Activated CD4-positive, alpha-beta T cell treated with anti-CD3 and anti-CD28 coated beads, Interleukin-2, amount 50 U/mL, for 4 hours (primary cell): Measurements from ENCODE around the gene GAL3ST1.
"Not testable (repeated sequence)": the region's sequence is repeated elsewhere in the genome, so short reads cannot be mapped to it uniquely, and the experiment has no call there.

ENCODE experiments used
- DNase-seq, 2 experiments: peaks; one replicate each; pipeline ENCODE4 v3.0.0-alpha.2; 2020

Gene GAL3ST1

DNA sequence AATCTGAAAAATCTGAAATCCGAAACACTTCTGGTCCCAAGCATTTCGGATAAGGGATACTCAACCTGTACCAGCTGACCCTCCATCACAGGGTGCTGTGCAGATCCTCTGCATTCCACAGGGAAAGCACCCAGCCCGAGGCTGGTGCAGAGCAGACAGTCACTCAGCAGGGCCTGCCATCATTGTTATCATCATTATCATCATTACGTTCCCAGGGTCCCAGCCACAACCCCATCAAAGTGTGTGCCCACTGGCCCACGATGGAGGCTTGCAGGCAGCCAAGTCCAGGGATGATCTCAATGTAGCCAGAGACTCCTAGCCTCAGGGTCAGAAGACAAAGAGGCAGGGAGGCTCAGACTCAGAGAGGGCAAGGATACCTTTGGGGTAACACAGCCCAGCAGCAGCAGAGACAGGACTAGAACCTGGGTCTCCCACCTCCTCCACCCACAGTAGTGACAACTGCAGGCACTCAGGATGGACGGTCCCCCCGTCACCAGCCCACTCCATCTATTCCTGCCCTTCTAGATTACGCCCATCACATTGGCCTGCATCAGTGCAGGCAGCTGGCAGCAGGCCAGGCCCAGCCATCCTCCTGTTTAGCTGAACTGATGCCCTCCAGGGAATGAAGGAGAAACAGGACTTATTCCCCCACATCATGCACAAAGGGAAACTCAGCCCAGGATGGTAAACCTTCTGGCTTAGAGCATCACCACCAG is 10.3 kb downstream of the GAL3ST1 start:
- no peak for DNase-seq

DNA sequence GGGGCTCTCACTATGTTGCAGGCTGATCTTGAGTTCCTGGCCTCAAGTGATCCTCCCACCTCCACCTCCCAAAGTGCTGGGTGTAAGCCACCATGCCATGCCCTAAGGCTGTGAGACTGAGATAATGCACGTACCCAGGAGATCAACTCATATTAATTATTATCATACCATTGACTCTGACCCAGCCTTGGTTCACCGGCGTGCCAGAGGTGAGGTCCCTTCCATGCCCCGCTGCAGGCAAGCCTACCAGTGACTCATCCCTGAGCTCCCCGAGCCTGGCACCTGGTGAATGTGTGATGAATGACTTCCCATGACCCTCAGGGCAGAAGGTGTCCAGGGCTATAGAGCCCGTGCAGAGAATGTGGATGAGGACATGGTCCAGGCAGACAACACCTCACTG is 12.1 kb downstream of the GAL3ST1 start:
- no peak for DNase-seq

DNA sequence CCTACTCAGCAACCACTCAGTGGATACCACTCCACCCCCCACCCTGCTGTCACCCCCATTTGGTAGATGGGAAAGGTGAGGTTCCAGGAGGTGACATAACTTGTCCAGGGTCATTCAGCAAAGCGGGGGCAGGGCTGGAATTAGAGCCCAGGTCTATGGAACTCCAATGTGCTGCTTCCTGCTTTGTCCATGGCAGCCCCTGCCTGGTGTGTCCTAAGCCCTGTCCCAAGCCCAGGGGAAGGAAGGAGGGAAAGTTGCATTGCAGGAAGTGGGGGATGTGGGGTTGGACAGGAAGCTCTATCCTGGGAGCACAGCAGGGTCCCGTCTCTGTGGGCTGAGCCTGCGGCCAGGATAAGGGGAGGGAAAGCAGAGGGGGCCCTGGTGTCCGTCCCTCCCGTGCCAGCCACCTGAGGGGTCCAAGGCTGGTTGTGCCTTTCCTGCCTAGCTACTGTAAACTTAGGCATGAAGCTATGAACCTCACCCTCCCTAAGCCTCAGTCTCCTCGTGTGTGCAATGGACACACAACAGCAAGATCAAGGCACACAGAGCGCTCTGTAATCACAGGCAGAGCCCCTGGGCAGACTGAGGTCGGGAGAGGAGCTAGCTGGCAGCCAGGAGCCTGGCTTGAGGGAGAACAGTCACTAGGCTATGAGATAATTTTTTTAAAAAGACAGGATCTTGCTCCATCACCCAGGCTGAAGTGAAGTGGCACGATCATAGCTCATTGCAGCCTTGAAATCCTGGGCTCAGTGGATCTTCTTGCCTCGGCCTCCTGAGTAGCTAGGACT is 12.9 kb downstream of the GAL3ST1 start:
- DNase-seq = no peak

DNA sequence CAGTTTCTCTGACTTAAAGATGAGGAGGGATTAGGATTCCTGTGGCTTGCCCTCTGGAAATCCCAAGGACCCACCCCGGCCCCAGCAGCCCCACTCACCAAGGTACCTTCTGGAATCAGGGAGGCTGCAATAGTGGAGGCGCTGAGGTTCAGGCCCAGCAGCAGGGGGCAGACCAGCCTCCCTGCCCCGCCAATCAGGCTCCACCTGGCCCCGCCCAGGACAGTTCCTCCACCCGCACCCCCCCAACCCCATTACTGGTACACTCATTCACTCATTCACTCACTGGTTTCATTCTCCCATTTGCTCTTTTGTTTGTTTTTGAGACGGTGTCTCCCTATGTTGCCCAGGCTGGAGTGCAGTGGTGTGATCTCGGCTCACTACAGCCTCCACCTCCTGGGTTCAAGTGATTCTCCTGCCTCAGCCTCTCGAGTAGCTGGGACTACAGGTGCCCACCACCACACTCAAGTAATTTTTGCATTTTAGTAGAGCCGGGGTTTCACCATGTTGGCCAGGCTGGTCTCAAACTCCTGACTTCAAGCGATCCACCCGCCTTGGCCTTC is 13.7 kb downstream of the GAL3ST1 start:
- not testable (repeated sequence) for DNase-seq

DNA sequence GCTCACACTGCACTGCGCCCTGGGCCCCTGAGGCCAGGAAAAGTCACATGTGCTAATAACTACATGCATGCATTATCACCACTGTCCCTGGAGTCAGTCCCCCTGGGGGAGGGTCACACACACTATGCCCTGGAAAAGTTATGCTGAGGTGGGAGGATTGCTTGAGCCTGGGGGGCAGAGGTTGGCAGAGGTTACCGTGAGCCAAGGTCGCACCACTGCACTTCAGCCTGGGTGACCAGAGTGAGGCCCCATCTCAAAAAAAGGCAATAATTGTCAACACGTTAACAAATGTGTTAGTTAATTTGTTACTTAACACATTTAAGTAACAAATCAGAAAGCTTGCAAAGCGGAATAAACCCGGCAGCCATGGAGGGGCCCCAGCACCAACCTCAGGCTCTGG is 14.6 kb downstream of the GAL3ST1 start:
- no peak for DNase-seq

DNA sequence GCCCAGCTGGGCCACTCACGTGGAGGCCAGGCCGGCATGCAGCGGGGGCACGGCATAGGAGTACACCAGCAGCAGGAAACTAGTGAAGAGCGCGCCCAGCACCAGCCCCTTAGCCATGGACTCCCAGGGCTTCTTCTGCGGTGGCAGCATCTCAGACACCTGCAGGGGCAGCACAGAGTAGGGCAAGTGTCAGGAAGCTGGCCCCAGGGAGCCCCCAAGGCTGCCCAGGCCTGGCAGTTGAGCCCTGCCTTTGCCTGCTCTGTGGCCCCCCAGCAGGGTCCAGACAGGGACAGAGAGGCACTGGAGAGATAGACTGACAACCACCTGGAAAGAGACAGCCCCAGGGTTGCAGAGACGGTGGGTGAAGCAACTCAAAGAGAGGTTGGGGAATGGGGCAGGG is 17.2 kb downstream of the GAL3ST1 start:
- no peak for DNase-seq

DNA sequence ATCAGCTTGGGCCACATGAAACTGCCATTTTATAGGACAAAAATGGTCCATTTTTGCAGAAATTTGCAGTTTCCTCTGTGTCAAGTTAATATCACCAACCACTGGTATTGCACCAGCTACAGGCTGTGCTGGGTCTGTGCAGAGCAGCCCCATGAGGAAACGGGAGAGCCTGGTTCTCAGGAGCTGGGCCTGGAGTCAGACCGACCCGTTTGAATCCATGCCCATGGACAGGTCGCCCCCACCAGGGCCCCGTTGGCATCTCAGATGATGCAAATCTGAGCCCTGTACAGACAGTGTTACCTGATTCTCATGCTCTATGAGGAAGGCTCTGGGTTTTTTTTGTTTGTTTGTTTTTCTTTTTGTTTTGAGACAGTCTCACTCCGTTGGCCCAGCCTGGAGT is 18.1 kb downstream of the GAL3ST1 start:
- DNase-seq = no peak

DNA sequence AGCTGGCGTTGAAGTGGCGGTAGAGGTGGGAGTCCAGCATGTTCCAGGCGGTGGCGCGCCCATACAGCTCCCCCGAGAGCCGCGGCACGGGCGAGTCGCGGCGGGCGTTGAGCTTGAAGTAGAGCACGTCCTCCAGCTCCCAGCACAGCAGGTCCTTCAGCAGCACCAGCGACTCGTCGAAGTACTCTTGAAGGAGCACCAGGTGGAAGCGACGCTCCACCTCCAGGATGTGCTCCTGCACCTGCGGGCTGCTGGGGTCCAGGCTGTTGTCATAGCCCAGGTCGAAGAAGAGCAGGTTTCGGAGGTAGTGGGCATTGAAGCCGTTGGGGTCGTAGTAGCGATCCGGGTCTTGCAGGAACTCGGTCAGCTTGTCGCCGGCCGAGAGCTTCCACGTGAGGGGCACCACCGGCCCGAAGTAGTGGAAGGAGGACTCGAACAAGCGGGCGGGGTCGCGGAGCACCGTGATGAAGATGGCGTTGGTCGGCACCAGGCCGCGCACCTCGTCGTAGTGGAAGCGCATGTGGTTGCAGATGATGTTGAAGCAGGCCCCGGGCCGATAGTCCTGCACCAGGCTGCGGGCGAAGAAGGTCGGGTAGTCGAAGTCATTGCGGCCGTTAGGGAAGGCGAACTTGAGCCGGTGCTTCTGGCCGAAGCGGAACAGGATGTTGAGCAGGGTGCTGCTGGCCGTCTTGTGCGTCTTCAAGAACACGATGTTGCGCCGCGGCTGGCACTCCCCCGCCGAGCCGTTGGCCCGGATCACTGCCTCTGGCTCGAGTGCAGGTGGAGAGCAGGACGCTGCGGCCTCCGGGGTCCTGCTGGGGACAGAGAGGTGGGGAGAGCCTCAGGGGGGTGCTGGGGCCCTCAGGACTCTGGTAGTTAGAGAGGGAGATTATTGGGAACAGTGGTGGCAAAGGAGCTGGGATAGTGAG is 18.9 kb downstream of the GAL3ST1 start:
- DNase-seq = no peak

DNA sequence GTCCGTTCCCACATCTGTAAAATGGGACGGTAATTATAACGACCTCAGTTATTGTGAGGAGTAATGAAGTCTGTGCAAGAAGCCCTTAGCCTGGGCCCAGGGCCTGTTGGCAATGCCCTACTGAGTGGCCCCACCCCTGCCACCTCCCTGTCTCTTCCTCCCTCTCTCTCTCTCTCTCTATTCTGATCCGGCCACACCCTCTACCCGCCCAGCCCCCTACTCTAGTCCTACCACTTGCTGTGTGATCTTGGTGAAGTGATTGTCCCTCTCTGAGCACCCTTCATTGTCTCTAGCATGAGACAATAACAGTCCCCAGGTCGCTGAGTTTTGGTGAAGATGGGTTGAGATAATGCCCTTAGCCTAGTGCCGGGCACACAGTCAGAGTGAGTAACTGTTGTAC is 20.5 kb downstream of the GAL3ST1 start:
- DNase-seq = no peak

DNA sequence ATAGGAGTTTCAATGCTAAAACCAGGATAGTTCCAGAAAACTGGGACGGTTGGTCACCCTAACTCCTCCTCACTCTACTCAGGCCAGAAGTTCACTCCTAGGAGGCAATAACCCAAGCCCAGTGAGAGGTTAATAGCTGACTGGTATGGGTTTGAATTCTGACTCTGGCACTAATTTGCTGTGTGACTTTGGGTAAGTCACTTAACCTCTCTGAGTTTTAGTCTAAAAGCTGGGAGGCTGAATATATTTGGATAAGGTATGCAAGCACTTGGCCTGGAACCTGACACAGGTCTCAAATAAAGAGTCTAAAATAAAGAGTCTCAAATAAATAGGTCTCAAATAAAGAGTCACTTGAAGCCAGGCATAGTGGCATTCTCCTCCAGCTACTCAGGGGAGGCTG is 21.7 kb downstream of the GAL3ST1 start:
- no peak for DNase-seq

DNA sequence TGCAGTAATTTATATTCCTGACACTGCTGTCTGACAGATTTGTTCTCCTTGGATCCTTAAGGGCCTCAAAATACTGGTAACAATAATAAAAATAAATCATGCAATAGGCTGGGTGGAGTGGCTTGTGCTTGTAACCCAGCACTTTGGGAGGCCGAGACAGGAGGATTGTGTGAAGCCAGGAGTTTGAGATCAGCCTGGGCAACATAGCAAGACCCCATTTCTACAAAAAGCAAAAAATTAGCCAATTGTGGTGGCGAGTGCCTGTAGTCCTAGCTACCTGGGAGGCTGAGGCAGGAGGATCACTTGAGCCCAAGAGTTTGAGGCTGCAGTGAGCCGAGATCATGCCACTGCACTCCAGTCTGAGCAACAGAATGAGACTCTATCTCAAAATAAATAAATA is 22.7 kb downstream of the GAL3ST1 start:
- DNase-seq = not testable (repeated sequence)

DNA sequence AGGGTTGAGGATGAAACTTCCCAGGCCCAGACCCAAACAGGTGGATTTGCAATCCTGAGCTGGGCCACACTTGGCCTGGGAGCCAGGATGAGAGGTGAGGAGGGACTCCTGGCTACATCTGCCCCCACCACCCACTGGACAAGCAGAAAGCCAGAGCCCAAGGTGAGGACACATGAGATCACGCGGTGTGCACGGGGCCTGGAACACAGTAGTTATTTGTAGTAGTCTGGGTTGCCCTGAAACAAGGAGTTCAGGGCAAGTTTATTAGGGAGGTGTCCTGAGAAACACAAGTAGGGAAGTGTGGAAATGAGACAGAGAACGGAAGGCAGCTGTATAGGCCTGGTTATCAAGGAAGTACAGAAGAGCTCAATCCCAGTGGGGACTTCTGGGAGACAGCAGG is 27.3 kb downstream of the GAL3ST1 start:
- DNase-seq = no peak

DNA sequence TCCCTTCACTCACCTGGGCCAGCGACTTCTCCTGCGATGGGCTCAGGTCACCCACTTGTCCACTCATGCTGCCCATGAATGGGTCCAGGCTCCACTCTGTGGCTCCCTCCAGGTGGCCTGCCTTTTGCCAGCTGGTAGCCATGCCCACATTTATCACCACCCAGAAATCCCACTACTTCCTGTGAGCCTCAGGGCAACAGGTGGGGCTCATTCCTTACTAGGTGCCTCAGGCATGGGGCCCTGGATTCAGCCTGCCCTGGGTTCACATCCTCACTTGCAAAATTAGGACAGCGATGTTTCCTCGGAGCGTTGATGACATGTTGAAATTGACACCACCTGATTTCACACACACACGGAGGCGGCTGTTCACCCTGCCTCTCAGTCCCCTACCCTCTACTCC is 27.8 kb downstream of the GAL3ST1 start, which contains the start of gene SEC14L6:
SEC14L6 (minus strand) TSS at position 126 of the 400 bp plus-strand sequence; CDS start at position 67, 59 bp downstream.
- DNase-seq = no peak

DNA sequence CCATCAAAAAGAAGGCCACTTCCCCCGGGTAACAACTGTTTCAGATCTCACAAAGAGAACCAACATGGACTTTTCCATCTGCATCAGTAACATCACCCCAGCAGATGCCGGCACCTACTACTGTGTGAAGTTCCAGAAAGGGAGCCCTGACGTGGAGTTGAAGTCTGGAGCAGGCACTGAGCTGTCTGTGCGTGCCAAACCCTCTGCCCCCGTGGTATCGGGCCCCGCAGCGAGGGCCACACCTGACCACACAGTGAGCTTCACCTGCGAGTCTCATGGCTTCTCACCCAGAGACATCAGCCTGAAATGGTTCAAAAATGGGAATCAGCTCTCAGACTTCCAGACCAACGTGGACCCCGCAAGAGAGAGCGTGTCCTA is 31.7 kb downstream of the GAL3ST1 start:
- DNase-seq = no peak

DNA sequence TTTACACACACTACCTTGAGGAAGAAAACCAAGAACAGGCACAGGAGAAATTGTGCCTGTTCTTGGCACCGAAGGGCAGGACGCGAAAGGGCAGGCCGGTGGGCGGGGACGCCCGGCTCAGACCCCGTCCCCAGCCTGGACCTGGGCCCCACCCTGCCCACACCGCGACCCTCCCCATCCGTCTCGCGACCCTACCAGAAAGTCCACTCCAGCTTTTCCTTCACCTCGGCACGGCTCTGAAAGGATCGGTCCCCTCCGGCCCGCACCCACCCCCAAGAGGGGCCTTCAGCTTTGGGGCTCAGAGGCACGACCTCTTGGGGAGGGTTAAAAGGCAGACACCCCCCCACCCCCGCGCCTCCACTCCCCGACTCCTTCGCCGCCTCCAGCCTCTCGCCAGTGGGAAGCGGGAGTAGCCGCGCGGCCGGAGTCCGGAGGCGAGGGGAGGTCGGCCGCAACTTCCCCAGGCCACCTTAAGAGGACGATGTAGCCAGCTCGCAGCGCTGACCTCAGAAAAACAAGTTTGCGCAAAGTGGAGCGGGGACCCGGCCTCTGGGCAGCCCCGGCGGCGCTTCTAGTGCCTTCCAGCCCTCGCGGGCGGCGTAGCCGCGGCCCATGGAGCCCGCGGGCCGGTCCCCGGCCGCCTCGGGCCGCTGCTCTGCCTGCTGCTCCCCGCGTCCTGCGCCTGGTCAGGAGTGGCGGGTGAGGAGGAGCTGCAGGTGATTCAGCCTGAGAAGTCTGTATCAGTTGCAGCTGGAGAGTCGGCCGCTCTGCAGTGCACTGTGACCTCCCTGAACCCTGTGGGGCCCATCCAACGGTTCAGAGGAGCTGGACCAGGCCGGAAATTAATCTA is 32.3 kb downstream of the GAL3ST1 start:
- no peak for DNase-seq

DNA sequence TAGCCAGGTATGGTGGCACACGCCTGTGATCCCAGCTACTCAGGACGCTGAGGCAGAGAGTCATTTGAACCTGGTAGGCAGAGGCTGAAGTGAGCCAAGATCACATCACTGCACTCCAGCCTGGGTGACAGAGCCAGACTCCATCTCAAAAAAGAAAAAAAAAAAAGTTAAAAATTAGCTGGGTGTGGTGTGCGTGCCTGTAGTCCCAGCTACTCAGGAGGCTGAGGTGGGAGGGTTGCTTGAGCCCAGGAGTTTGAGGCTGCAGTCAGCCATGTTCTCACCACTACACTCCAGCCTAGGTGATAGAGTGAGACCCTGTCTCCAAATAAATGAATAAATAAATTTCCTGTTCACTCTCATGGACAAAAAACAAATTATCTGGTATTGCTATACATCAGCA is 33.0 kb downstream of the GAL3ST1 start:
- DNase-seq = not testable (repeated sequence)

DNA sequence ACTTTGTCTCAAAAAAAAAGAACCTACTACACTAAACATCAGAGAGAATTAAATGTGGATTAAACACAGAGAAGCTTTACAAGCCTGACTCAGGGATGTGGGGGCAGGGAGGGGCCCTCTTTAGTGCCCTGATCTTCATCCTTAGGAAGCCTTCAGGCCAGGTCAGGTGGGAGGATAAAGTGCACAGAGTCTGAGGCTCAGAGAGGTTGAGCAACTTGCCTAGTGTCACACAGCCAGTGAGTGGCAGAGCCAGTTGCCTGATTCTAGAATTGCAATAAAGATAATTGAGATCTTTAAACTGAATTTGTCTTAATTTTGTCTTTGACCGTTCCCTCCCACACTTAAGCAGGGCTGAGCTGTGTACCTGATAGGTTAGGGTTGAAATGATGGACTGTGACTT is 35.1 kb downstream of the GAL3ST1 start:
- DNase-seq = no peak

DNA sequence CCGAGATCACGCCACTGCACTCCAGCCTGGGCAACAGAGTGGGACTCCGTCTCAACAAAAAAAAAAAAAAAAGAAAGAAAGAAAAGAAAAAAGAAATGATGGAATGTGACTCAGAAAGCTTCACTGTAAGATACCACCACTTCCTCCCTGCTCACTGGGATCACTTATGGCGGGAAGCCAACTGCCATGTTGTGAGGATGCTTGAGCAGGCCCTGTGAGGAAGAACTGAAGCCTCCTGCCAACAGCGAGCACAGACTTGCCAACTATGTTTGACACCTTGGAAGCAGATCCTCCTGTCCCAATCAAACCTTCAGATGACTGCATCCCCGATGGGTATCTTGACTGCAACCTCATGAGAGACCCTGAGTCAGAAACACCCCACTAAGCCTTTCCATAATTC is 36.2 kb downstream of the GAL3ST1 start:
- DNase-seq = no peak

DNA sequence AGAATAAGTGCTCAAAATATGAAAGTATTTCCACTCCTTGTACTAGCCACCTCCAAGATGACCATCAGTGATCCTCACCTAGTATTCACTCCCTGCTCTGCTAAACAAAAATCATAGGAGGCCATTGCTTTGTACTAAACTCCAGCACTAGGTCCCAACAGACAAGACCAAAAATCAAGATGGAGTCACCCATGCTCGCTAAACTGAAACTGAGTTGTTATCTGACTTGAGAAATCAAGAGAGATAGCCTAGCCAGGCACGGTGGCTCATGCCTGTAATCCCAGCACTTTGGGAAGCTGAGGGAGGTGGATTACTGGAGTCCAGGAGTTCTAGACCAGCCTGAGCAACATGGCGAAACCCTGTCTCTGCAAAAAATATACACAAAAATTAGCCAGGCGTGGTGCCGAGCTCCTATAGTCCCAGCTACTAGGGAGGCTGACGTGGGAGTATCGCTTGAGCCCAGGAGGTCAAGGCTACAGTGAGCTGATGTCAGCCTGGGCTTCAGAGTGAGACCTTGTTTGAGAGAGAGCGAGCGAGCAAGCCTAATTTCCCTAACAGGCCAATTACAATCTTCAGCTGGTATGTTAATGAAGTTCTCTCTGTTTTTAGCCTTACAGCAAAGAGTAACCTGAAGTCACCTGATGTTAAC is 37.3 kb downstream of the GAL3ST1 start:
- DNase-seq = no peak

DNA sequence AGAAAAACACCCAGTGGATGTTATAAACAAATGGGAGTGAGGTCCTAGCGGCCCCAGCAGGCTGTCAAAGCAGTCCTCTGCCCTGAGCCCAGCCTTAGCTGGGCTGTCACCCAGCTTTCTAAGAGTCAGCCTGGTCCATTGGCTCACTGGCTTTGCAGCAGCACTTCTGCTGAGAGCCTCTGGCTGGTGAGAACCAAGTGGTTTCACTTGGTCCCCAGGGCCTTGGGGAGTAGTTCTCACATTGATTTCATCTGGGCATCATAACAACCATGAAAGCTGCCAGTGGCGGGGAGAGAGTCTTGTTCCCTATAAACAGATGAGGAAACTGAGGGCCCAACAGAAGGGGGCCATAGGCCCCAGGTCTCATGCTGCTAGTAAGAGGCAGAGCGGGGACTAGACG is 39.3 kb downstream of the GAL3ST1 start:
- no peak for DNase-seq
